ENCODE measurements around the gene TMEM106B.

DNA sequence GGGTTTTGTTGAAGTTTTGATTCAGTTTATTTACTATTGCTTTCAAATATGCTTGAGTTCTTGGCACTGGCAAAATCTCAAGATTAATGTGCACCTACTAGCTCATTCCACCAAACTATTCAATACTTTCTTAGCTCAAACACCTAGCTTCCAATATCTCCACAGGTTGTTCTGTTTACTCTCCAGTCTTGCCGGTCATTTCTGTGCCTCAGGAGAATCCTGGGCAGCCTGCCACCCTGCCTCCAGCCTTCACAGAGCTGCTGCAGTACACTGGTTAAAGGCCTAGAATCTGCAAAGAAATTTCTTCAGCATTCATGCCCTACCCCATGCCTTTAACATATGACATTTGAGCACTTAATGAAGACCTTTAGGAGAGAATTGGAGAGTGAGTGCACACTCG lies 4.0 kb upstream of the TMEM106B start:
- TF ChIP-seq CTCF (IDR thresholded peaks at IDR 0.05 in 4 of 5, conservative IDR thresholded peaks at IDR 0.05 in 1 of 5) (no peak), POLR2A (IDR thresholded peaks at IDR 0.05) (no peak)

Measured in gastrocnemius medialis (tissue), 4 donors.